GM13977 (cell line): Measurements from ENCODE around the gene CHMP4B.

Experiments used
- DNase-seq: peaks from one replicate; pipeline ENCODE4 v3.0.0; 2012; ENCODE audit warnings: low spot score
- CTCF ChIP-seq: IDR thresholded peaks from 2 replicates; pipeline ENCODE4 v1.5.1; 2012; ENCODE audit warnings: mild to moderate bottlenecking, control low read depth; ENCODE audit not compliant: insufficient read depth; ENCODE audit errors: extremely low read depth, missing control alignments
- in situ Hi-C: fragments of 300-500 bp; cut with MboI; formaldehyde crosslinking; loops from one replicate; pipeline ENCODE4 v1.12.0; 2022; ENCODE audit warnings: low sequenced_read_pairs, low pct_unique_long_range_greater_than_20kb, mixed read lengths, inconsistent platforms; ENCODE audit not compliant: unreplicated experiment

The CHMP4B gene

GRCh38 chr20:33787253-33787891 is 23.8 kb upstream of the CHMP4B start:
- no peak for TF ChIP-seq CTCF
- in situ Hi-C loops: no loop called here
- DNase-seq: no peak

DNA sequence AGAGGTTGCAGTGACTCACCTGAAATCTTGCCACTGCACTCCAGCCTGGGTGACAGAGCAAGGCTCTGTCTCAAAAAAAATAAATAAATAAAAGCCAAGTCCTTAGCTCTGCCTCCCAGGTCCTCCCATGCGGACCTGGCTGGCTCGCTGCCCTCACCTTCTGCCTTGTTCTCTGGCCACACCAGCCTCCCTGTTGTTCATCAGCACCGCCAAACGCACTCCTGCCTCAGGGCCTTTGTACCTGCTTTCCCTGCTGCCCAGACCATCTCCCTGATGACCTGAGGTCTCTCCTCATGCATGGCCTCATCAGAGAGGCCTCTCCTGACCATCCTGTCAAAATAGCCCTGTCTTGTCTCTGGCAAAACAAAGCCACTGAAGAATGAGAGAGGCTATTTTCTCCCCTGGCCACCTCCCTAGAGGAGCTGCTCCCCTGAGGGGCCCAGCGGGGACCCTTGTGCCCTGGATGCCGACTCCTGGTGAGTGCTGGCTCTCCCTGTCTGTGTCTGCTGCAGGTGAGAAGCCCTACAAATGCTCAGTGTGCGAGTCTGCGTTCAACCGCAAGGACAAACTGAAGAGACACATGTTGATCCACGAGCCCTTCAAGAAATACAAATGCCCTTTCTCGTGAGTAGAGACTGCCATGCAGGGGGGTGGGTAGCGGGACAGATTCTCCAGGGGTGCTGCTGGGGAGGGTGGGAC is 22.6 kb upstream of the CHMP4B start:
- no peak for DNase-seq
- in situ Hi-C loops: no loop called here
- no peak for TF ChIP-seq CTCF

DNA sequence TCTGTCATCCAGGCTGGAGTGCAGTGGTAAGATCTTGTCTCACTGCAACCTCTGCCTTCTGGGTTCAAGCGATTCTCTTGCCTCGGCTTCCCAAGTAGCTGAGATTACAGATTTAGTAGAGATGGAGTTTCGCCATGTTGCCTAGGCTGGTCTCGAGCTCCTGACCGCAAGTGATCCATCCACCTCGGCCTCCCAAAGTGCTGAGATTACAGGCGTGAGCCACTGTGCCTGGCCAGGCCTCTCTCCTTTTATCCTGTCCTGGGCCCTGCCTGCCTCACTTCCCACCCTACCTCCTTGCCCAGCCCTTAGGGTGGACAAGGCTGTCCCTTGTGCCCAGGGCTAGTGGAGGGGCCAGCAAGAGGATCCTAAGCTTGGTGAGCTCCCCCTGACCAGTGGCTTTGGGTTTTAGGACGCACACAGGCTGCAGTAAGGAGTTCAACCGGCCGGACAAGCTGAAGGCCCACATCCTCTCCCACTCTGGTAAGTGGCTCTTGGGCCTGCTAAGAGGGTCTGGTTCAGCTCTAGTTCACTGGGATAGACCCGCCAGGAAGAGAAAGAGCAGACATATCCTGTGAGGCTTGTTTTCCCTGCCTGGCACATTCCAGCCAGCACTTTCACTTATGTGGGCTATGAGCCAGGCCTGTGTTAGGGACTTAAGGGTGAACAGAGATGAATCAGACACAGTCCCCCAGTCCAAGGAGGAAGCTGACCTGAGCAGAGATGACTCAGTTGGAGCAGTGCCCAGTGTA is 21.9 kb upstream of the CHMP4B start:
- TF ChIP-seq CTCF: no peak
- in situ Hi-C loops: no loop called here
- DNase-seq: no peak

DNA sequence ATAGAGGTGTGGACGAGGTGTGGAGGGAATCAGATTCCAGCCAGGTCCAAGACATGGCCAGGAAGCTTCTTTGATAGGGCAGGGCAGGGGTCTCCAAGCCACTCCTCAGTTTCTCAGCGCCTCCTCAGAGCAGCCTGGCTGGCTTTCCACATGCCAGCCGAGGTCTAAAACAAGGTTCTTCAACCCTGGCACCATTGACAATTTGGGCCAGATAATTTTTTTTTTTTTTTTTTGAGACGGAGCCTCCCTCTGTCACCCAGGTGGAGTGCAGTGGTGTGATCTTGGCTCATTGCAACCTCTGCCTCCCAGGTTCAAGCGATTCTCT is 21.3 kb upstream of the CHMP4B start:
- in situ Hi-C loops: no loop called here
- no peak for DNase-seq
- no peak for TF ChIP-seq CTCF

GRCh38 chr20:33790566-33790965 is 20.6 kb upstream of the CHMP4B start:
- DNase-seq: no peak
- in situ Hi-C loops: no loop called here

GRCh38 chr20:33791021-33791420 is 20.1 kb upstream of the CHMP4B start:
- in situ Hi-C loops: no loop called here
- TF ChIP-seq CTCF: no peak
- DNase-seq: no peak

More at GRCh38 chr20:33790566-33790965, 20.6 kb upstream of the CHMP4B start:
- no peak for TF ChIP-seq CTCF
